Mesodermal cell (in vitro differentiated cells): ENCODE data around the gene FSTL5.

Experiments used
- H3K27ac ChIP-seq: 2 replicates; pipeline ENCODE4 v1.7.0; 2013; ENCODE audit warnings: mild to moderate bottlenecking, low read depth, low read length, moderate library complexity; ENCODE audit not compliant: severe bottlenecking
- H3K36me3 ChIP-seq: 2 replicates; pipeline ENCODE4 v1.7.1; 2013; ENCODE audit warnings: mild to moderate bottlenecking, low read length, moderate library complexity; ENCODE audit not compliant: control insufficient read depth, insufficient read depth
- H3K4me1 ChIP-seq: one replicate; pipeline ENCODE4 v1.7.1; 2013; ENCODE audit warnings: mild to moderate bottlenecking, low read length; ENCODE audit not compliant: insufficient read depth, control insufficient read depth, poor library complexity, severe bottlenecking
- H3K4me3 ChIP-seq: 2 replicates; pipeline ENCODE4 v1.7.0; 2013; ENCODE audit warnings: low read length, control low read depth, mild to moderate bottlenecking; ENCODE audit not compliant: insufficient read depth, poor library complexity, severe bottlenecking; ENCODE audit errors: extremely low read depth
- H3K9me3 ChIP-seq: 2 replicates; pipeline ENCODE4 v1.7.1; 2013; ENCODE audit warnings: mild to moderate bottlenecking, low read length, moderate library complexity; ENCODE audit not compliant: control insufficient read depth
- WGBS, 2 experiments: methylation state at CpG; one replicate each; pipeline ENCODE4 v1.1.5; 2013; ENCODE audit warnings: missing lambda C conversion rate in 2 of 2; ENCODE audit not compliant: insufficient coverage in 2 of 2; 5-methylcytosine and 5-hydroxymethylcytosine counted together

Gene FSTL5

GRCh38 chr4:161595230-161595771, 568.5 kb downstream of the FSTL5 start:
- no peak overlapping the region for H3K4me3 ChIP-seq
- H3K4me1 ChIP-seq = no peaks in the 10 kb centered on the region
- H3K27ac ChIP-seq = no peak overlapping the region
- H3K36me3 ChIP-seq = no peaks in the 10 kb centered on the region
- H3K9me3 ChIP-seq = no peaks in the 10 kb centered on the region
- 80% methylated on average over 1 of the region's 2 CpGs; no CpG with 5 or more reads in 1 of the 2 experiments for WGBS, 2 experiments

DNA sequence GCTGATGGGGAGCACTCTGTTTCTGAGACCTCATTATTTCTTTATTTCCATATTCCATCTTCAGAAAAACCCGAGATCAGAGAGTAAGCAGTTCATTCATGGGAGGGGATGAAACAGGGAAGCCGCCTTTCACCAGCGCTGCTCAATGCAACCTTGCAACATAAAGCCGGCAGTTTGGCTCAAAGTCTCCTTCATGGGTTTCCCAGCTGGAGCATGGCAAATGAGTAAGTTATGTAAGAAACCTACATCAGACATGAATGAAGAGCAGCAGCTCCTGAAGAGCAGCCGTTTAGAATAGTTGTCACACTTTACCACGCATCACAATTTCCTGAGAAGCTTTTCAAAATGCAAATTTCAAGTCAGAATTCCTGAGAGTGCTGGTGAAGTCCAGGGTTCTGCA, 578.8 kb downstream of the FSTL5 start:
- 66% methylated on average over 6 of the region's 6 CpGs; no CpG with 5 or more reads in 1 of the 2 experiments for WGBS, 2 experiments
- Histone ChIP-seq H3K9me3 (no peaks in the 10 kb centered on the region), H3K4me3 (no peak overlapping the region), H3K4me1 (no peaks in the 10 kb centered on the region), H3K36me3 (no peaks in the 10 kb centered on the region), H3K27ac (no peak overlapping the region)

GRCh38 chr4:161583549-161583948, 580.3 kb downstream of the FSTL5 start:
- H3K36me3 ChIP-seq = no peaks in the 10 kb centered on the region
- H3K4me3 ChIP-seq = no peak overlapping the region
- no peaks in the 10 kb centered on the region for H3K9me3 ChIP-seq
- H3K4me1 ChIP-seq = no peaks in the 10 kb centered on the region
- H3K27ac ChIP-seq = no peak overlapping the region

DNA sequence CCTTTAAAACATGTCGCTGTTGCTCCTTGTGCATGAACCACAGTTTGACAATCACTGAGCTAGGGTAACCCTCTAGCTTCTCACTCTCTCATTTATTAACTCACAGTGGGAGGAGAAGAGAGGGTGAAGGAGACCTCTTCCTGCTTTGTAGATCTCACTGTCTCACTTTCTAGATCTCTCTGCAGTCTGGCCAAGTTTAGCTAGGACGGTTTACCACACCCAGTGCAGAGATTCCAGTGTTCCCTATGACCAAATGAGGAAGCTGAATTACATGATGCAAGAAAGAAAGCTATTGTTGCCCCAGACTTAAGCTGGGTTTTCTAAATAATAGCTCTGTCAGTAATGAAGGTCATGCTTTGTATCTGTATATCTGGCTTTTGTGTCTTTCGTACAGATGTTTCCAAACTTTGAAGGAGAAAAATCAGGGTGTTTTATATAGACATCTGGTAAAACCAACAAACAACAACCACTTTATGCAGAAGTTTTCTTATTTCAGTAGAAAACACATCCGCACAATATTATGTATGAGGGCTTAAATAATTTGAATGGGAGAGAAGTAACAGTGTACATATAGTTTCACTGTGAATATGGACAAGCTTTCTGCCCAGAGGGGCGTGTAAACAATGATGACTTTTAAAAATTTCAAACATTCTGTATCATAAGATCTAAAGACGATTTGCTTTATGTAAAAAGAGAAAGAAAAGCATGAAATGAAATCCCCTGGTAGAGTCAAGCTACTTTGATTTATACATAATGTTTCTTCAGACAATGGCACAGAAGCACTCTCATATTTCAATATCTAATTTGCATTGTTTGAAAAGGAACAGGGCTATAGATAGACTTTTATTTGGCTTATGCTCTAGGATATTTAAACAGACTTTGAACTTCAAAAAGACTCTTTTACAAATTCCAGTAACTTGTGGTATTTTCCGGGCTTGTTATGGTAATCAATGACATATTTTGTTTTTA, 582.3 kb downstream of the FSTL5 start:
- H3K27ac ChIP-seq = no peak overlapping the region
- no peaks in the 10 kb centered on the region for H3K4me1 ChIP-seq
- H3K4me3 ChIP-seq = no peak overlapping the region
- WGBS, 2 experiments = 80 to 100% methylated on average over 1 of the region's 7 CpGs
- no peaks in the 10 kb centered on the region for H3K36me3 ChIP-seq
- H3K9me3 ChIP-seq = no peaks in the 10 kb centered on the region

DNA sequence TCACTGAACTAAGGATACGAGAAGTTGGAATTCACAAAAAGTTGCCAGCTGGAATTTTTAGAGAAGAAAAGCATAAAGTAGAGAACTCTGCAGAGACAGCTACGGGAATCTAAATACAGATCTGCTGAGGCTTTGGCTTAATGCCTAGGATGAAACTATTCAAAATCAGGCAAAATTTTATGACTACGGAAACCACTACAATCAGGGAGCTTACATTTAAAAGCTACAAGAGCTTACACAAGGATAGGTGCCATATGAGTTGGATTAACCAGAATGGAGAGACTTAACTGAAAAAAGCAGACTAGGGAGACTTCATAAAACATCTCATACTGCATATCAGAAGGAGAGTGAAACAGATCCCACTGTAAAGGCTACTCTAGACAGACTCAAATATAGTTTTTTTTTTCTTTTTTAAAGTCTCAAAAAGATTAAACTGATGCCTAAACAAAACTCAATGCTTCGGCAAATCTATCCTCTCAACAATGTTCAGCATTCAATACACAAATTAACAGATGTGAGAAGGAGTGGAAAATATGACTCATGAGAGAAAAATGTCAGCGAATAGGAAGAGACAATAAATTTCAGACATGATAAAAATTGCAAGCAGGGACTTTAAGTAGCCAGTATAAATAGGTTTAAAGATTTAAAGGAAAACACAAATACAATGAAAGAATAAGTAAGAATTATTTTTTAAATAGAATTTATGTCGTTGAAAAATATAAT, 586.1 kb downstream of the FSTL5 start:
- Histone ChIP-seq H3K4me1 (no peaks in the 10 kb centered on the region), H3K27ac (peak overlapping the region; percentile 65), H3K4me3 (no peak overlapping the region), H3K9me3 (no peaks in the 10 kb centered on the region), H3K36me3 (no peaks in the 10 kb centered on the region)
- 92 to 94% methylated on average over 2 of the region's 6 CpGs for WGBS, 2 experiments

DNA sequence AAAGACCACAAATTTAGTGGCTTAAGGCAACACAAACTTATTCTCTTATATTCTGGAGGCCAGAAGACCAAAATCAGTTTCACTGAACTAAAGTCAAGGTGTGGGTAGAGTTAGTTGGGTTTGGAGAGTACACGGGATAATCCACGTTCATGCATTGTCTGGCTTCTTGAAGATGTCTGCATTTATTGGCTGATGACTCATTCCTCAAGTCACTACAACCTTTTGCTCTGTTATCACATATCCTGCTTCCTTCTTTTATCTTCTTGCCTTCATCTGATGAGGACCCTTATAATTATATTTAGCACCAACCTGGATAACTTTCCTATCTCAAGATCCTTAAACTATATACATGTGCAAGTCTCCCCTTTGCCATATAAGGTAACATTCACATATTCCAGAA, 590.0 kb downstream of the FSTL5 start:
- H3K4me1 ChIP-seq = no peaks in the 10 kb centered on the region
- H3K27ac ChIP-seq = no peak overlapping the region
- no peaks in the 10 kb centered on the region for H3K9me3 ChIP-seq
- WGBS, 2 experiments = no CpG with 5 or more reads among the region's 2 CpGs
- H3K36me3 ChIP-seq = no peaks in the 10 kb centered on the region
- no peak overlapping the region for H3K4me3 ChIP-seq

DNA sequence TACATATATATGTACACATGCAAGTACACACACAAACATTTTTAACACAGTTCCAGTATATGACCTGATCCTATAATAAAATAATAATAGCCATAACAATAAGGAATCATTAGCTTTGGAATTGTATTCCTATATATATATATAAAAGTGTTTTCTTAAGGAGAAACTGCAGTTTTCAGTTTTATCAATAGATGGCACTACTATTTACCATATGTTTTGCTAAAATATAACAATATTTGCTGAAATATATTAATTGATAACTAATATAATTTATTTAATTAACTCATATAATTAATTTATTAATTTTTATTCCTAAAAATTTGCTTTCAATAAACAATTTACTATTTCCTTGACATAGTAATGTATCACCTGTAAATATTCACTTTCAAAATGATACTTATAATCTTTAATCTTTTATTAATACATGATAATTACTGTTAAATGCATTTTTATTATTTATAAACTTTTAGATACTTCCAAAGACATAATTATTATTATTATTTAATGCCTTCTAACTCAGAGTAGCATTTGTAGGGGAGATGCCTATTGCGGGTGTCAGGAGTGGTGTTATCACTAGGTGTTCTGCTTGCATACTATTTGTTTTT, 599.5 kb downstream of the FSTL5 start:
- no peak overlapping the region for H3K4me3 ChIP-seq
- H3K36me3 ChIP-seq = no peaks in the 10 kb centered on the region
- WGBS, 2 experiments = no CpG with 5 or more reads among the region's 1 CpG
- no peaks in the 10 kb centered on the region for H3K9me3 ChIP-seq
- no peak overlapping the region for H3K27ac ChIP-seq
- no peaks in the 10 kb centered on the region for H3K4me1 ChIP-seq

- no peaks in the 10 kb centered on the region for H3K9me3 ChIP-seq
- H3K27ac ChIP-seq = peak overlapping the region; percentile 77
- WGBS, 2 experiments = 100% methylated on average over 1 of the region's 5 CpGs; no CpG with 5 or more reads in 1 of the 2 experiments
- H3K4me3 ChIP-seq = no peak overlapping the region
- no peaks in the 10 kb centered on the region for H3K36me3 ChIP-seq
- peaks cover 20% of the 10 kb centered on the region for H3K4me1 ChIP-seq
Observed at GRCh38 chr4:161555689-161556660, 607.8 kb downstream of the FSTL5 start.

DNA sequence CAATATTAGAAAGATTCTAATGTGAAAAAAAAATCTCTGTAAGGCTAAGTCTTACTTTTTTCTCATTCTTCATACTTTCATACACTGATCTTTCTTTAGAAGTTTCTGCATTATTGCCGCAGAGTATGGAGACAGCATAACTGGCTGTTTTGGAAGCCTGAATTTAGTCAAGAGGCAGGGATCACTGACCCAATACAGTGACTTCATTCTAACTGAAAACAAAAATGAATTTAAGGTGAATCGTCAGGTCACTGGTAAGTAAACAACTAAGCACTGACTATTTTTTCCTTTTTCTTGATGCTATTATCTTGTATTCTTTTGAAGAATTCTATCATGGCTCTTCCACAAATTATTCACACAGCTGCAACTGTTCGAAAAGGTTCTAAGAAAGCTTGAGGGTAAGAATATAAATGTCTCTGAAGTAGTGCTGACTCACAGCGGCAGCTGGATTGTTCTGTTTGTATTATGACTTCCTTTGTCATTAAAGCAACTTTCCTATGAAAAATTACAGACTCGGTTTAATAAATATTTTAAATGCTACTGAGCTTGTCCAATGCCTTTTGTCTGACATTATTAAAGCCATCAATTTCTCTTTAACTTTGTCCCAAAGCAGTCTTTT, 609.3 kb downstream of the FSTL5 start:
- 33 to 86% methylated on average over 1 of the region's 5 CpGs for WGBS, 2 experiments
- Histone ChIP-seq H3K4me3 (no peak overlapping the region), H3K36me3 (no peaks in the 10 kb centered on the region), H3K4me1 (peaks cover 20% of the 10 kb centered on the region), H3K9me3 (no peaks in the 10 kb centered on the region), H3K27ac (peak overlapping the region; percentile 77)
